ENCODE measurements around the gene ZFP64.
"Not testable (repeated sequence)": the region's sequence is repeated elsewhere in the genome, so short reads cannot be mapped to it uniquely, and the experiment has no call there.

Gene ZFP64

DNA sequence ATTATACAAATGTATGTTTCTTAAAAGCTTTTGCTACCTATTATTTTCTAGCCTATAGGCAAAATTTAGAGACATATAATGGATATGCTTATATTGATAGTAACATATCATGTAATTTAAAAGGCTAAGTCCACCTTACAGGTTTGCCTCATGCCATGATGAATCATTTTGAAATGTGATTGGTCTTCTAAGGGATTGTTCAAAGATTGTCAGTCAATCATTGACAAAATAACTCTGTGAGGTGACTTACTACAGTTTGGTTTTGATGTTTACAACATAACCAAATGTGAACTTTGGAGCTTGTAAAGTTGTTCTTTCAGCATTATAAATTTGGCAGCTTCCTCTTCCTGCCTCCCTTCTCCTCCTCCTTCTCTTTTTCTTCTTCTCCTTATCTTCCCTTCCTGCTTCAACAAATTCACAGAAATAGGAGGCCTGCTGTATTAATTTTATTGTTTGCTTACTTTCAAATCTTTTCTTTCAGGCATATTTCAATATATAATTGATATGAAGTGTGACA, 39.7 kb upstream of the ZFP64 start:
- no peak for DNase-seq (ENCODE audit: low read depth)
- TF ChIP-seq, protein P1, sequence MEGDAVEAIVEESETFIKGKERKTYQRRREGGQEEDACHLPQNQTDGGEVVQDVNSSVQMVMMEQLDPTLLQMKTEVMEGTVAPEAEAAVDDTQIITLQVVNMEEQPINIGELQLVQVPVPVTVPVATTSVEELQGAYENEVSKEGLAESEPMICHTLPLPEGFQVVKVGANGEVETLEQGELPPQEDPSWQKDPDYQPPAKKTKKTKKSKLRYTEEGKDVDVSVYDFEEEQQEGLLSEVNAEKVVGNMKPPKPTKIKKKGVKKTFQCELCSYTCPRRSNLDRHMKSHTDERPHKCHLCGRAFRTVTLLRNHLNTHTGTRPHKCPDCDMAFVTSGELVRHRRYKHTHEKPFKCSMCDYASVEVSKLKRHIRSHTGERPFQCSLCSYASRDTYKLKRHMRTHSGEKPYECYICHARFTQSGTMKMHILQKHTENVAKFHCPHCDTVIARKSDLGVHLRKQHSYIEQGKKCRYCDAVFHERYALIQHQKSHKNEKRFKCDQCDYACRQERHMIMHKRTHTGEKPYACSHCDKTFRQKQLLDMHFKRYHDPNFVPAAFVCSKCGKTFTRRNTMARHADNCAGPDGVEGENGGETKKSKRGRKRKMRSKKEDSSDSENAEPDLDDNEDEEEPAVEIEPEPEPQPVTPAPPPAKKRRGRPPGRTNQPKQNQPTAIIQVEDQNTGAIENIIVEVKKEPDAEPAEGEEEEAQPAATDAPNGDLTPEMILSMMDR (IDR thresholded peaks at IDR 0.05; ENCODE audit: control insufficient read depth, insufficient read depth, low read depth, low read length, missing control alignments), result no peak
- no peak overlapping the region for H3K4me3 ChIP-seq (ENCODE audit: control insufficient read depth, low read depth, low read length)

DNA sequence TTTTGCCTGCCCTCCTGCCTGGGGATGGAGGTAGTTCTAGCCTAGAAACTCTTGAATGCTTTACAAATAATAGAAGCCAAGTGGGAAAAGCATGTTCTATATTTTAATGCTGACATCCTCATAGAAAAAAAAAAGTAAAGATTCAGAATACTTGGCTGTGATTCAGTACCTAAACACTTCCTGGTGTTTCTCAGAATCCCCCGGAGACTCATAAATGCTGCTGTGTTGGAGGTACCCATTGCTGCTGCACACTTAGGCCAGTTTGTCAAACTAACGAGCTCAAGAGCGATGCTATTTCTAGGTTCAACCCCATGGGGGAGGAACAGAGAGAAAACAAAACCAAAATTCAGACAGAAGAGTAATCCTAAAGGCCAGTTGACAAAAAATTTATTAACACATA, 38.8 kb upstream of the ZFP64 start:
- DNase-seq (ENCODE audit: low read depth), result peak; percentile 21
- TF ChIP-seq, protein P1 (IDR thresholded peaks at IDR 0.05; ENCODE audit: control insufficient read depth, insufficient read depth, low read depth, low read length, missing control alignments), result no peak
- H3K4me3 ChIP-seq (ENCODE audit: control insufficient read depth, low read depth, low read length), result no peak overlapping the region

DNA sequence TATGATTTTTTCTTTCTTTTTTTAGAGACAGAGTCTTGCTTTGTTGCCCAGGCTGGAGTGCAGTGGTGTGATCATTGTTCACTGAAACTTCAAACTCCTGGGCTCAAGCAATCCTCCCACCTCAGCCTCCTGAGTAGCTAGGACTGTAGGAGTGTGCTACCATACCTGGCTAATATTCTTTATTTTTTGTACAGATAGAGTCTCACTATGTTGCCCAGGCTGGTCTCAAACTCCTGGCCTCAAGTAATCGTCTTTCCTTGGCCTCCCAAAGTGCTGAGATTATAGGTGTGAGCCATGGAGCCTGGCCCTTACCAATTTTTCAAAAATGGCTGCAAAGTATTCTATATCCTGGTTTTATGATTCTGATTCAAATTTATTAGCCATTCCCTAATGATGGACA, 37.8 kb upstream of the ZFP64 start:
- not testable (repeated sequence) for DNase-seq (ENCODE audit: low read depth); H3K4me3 ChIP-seq (ENCODE audit: control insufficient read depth, low read depth, low read length)

DNA sequence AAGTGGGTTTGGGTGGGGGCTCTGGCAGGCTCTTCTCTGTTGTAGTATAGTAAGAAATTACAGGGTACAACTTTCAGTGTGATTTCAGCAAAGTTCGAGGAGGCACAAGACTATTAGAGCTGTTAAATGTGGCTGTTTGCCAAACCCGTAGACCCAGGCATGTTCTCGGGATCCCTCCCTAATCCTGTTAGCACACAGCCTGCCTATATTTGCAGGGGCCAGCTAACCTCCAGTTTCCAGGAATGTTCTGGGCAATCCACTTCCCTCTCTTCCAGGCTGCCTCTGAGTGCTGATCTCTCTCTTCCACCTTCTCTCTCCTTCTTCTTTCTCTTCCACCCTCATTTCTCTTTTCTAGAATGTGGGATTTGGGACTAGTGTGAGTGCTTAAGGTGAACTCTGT, 34.8 kb upstream of the ZFP64 start:
- DNase-seq (ENCODE audit: low read depth), result no peak
- TF ChIP-seq, protein P1 (IDR thresholded peaks at IDR 0.05; ENCODE audit: control insufficient read depth, insufficient read depth, low read depth, low read length, missing control alignments), result no peak
- no peak overlapping the region for H3K4me3 ChIP-seq (ENCODE audit: control insufficient read depth, low read depth, low read length)

DNA sequence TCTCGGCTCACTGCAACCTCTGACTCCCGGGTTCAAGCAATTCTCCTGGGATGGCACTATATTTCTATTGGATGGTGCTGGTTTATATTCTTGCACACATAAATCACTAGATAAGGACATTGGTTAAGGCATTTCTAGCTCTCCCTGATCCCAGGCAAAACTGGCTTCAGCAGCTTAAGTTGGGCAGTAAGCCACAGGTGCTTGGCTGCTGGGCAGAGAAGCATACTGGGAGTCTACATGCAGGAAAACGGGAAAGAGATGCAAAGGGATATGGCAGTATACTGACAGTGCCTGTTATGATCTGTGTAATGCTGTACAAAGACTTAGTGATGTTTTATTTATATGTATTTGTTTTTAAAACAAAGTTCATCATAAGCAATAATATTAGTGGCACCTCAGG, 33.3 kb upstream of the ZFP64 start:
- no peak overlapping the region for H3K4me3 ChIP-seq (ENCODE audit: control insufficient read depth, low read depth, low read length)
- DNase-seq (ENCODE audit: low read depth), result no peak
- TF ChIP-seq, protein P1 (IDR thresholded peaks at IDR 0.05; ENCODE audit: control insufficient read depth, insufficient read depth, low read depth, low read length, missing control alignments), result no peak

DNA sequence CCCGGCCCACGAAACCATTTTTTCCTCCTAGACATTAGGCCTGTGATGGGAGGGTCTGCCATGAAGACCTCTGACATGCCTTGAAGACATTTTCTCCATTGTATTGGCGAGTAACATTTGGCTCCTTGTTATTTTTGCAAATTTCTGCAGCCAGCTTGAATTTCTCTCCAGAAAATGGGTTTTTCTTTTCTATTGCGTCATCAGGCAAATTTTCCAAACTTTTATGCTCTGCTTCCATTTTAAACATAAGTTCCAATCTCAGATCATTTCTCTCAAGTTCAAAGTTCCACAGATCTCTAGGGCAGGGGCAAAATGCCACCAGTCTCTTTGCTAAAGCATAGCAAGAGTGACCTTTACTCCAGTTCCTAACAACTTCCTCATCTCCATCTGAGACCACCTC, 29.8 kb upstream of the ZFP64 start:
- not testable (repeated sequence) for H3K4me3 ChIP-seq (ENCODE audit: control insufficient read depth, low read depth, low read length); DNase-seq (ENCODE audit: low read depth)

DNA sequence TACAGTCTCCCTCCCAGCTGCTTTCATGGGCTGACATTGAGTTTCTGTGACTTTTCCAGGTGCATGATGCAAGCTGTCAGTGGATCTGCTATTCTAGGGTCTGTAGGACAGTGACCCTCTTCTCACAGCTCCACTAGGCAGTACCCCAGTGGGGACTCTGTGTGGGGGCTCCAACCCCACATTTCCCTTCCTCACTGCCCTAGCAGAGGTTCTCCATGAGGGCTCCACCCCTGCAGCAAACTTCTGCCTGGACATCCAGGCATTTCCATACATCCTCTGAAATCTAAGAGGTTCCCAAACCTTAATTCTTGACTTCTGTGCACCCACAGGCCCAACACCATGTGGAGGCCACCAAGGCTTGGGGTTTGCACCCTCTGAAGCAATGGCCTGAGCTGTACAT, 29.3 kb upstream of the ZFP64 start:
- H3K4me3 ChIP-seq (ENCODE audit: control insufficient read depth, low read depth, low read length); DNase-seq (ENCODE audit: low read depth): not testable (repeated sequence)

DNA sequence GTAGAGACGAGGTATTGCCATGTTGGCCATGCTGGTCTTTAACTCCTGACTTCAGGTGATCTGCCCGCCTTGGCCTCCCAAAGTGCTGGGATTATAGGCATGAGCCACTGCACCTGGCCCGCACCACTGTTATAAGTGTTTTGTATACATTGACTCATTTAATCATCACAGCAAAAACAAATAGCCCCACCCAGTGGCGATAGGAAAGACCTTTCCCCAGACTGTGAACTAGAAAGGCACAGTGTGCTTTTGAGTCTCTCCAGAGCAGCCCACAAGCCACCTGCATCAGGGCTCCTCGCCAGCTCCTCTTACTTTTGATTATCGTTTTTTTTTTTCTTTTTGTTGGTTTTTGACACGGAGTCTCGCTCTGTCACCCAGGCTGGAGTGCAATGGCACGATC, 27.9 kb upstream of the ZFP64 start:
- H3K4me3 ChIP-seq (ENCODE audit: control insufficient read depth, low read depth, low read length), result no peak overlapping the region
- no peak for DNase-seq (ENCODE audit: low read depth)
- TF ChIP-seq, protein P1 (IDR thresholded peaks at IDR 0.05; ENCODE audit: control insufficient read depth, insufficient read depth, low read depth, low read length, missing control alignments), result peak; percentile 4
